ENCODE measurements around the gene PDE11A. TPM values are rescaled to one million over a fixed set of nuclear protein-coding genes. Genes with fewer than 3 reads are reported as not detected.

PDE11A gene
- total and polyA plus RNA-seq, 2 of the 13 experiments (the other 11 are each of a cell fraction or from before 2014, with no cell fraction given), result 1.2 to 1.7 TPM

DNA sequence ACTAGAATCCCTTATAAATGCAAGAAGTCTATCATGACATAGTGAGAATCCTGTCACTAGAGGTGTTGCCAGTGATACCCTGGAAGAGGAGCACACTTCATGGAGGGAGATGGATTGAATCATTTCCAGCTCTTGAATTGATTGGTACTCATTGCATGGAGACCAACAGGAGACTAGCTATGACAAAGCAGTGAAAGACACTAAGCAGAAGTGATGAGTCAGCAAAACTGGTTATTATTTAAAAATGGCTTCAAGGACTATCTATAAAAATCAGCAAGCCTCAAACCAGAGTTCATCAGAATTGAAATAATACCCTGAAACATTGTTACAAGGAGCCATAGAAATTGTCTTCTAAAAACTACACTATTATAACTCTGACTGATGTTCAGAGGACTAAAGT, 200.3 kb downstream of the PDE11A start:
- Histone ChIP-seq H3K4me1 (ENCODE audit: insufficient read depth, low read length) (peaks cover 9% of the 10 kb centered on the region), H3K79me2 (ENCODE audit: insufficient read depth, low read length) (no peaks in the 10 kb centered on the region), H3K4me2 (ENCODE audit: low read depth, low read length) (no peak overlapping the region), H3K27ac (ENCODE audit: extremely low read length, insufficient read depth, low read length) (no peak overlapping the region), H3K27me3 (ENCODE audit: control insufficient read depth in 1 of 2, insufficient read depth in 2 of 2, low read length in 2 of 2) (no peaks in the 10 kb centered on the region), H2AFZ (ENCODE audit: low read length) (no peak overlapping the region), H3K4me3 (replicated peaks in 1 of 3; ENCODE audit: insufficient read depth in 1 of 3, low read depth in 2 of 3, low read length in 3 of 3) (no peak overlapping the region), H4K20me1 (ENCODE audit: insufficient read depth, low read length) (no peaks in the 10 kb centered on the region), H3K9ac (ENCODE audit: insufficient read depth, low read depth, low read length) (no peak overlapping the region), H3K9me3 (ENCODE audit: low read length) (no peaks in the 10 kb centered on the region), H3K36me3 (replicated peaks in 1 of 2; ENCODE audit: control insufficient read depth in 1 of 2, insufficient read depth in 2 of 2, low read length in 2 of 2) (no peaks in the 10 kb centered on the region)
- in situ Hi-C loops (cut with HindIII; ENCODE audit: extremely low pct_ligation_motif_present, low pct_unique_long_range_greater_than_20kb) (no loop called here), intact Hi-C loops (cut with micrococcal nuclease; ENCODE audit: unreplicated experiment) (no loop called here)
- CTCF ChIA-PET (ENCODE audit: low intra/inter-chr PET ratio, low total read pairs), result no interaction called here
- POLR2A ChIA-PET, result no interaction called here
- no TSS peak for BruUV-seq (replicated peaks)
- TF ChIP-seq MAFK (conservative IDR thresholded peaks at IDR 0.05 in 1 of 2, IDR thresholded peaks at IDR 0.05 in 1 of 2; ENCODE audit: low read length in 2 of 2) (peak; percentile 100), MAFF (IDR thresholded peaks at IDR 0.05; ENCODE audit: low read depth, low read length) (peak; percentile 100), NFE2L2 (IDR thresholded peaks at IDR 0.05; ENCODE audit: low read length) (peak; percentile 35; the same call in 1 of the 2 replicates), MAFG (CRISPR knock-in tag; IDR thresholded peaks at IDR 0.05) (peak; percentile 77; the same call in 1 of the 2 replicates), PCBP2 (optimal IDR thresholded peaks at IDR 0.05; ENCODE audit: low read depth, low read length, poor library complexity, severe bottlenecking) (no peak)
- no peak for DNase-seq (ENCODE audit: low spot score)
- FAIRE-seq, result no peak
- ATAC-seq, result no peak

- no peaks in the 10 kb centered on the region for H3K9me3 ChIP-seq (ENCODE audit: low read length)
- no peaks in the 10 kb centered on the region for H4K20me1 ChIP-seq (ENCODE audit: insufficient read depth, low read length)
- H2AFZ ChIP-seq (ENCODE audit: low read length), result no peak overlapping the region
- DNase-seq (ENCODE audit: low spot score), result no peak
- H3K4me3 ChIP-seq (replicated peaks in 1 of 3; ENCODE audit: insufficient read depth in 1 of 3, low read depth in 2 of 3, low read length in 3 of 3), result no peak overlapping the region
- H3K79me2 ChIP-seq (ENCODE audit: insufficient read depth, low read length), result no peaks in the 10 kb centered on the region
- ATAC-seq, result no peak
- no peak overlapping the region for H3K4me2 ChIP-seq (ENCODE audit: low read depth, low read length)
- no peak for FAIRE-seq
- TF ChIP-seq ZKSCAN5 (CRISPR knock-in tag; IDR thresholded peaks at IDR 0.05), result no peak
- no peak for TF ChIP-seq PCBP1 (IDR thresholded peaks at IDR 0.05; ENCODE audit: borderline replicate concordance, low read depth, low read length)
- TF ChIP-seq ZNF784 (CRISPR knock-in tag; IDR thresholded peaks at IDR 0.05; ENCODE audit: borderline replicate concordance), result no peak
- no peak for TF ChIP-seq SP1 (IDR thresholded peaks at IDR 0.05)
- no peak for TF ChIP-seq SP1 (CRISPR knock-in tag; IDR thresholded peaks at IDR 0.05)
- TF ChIP-seq STAT5B (CRISPR knock-in tag; IDR thresholded peaks at IDR 0.05), result no peak
- no peak for TF ChIP-seq ZNF367 (CRISPR knock-in tag; IDR thresholded peaks at IDR 0.05; ENCODE audit: borderline replicate concordance)
- no peak for TF ChIP-seq NFIB (CRISPR knock-in tag; IDR thresholded peaks at IDR 0.05; ENCODE audit: borderline replicate concordance)
- no peak overlapping the region for H3K27ac ChIP-seq (ENCODE audit: extremely low read length, insufficient read depth, low read length)
- 39% methylated on average over 3 of the region's 3 CpGs for WGBS (ENCODE audit: low lambda C conversion rate)
- peaks cover 9% of the 10 kb centered on the region for H3K4me1 ChIP-seq (ENCODE audit: insufficient read depth, low read length)
- H3K9ac ChIP-seq (ENCODE audit: insufficient read depth, low read depth, low read length), result no peak overlapping the region
- intact Hi-C loops (cut with micrococcal nuclease; ENCODE audit: unreplicated experiment), result no loop called here
- ChIA-PET POLR2A (no interaction called here), CTCF (ENCODE audit: low intra/inter-chr PET ratio, low total read pairs) (no interaction called here)
- H3K36me3 ChIP-seq (replicated peaks in 1 of 2; ENCODE audit: control insufficient read depth in 1 of 2, insufficient read depth in 2 of 2, low read length in 2 of 2), result no peaks in the 10 kb centered on the region
- no peaks in the 10 kb centered on the region for H3K27me3 ChIP-seq (ENCODE audit: control insufficient read depth in 1 of 2, insufficient read depth in 2 of 2, low read length in 2 of 2)
- no TSS peak for BruUV-seq (replicated peaks)
- in situ Hi-C loops (cut with HindIII; ENCODE audit: extremely low pct_ligation_motif_present, low pct_unique_long_range_greater_than_20kb), result no loop called here
These were observed 202.7 kb downstream of the PDE11A start for GRCh38 chr2:177869912-177870311.
